Measurements from ENCODE around the gene CACNA2D3.

Gene CACNA2D3

GRCh38 chr3:55000546-55000945 is 878.2 kb downstream of the CACNA2D3 start:
- Histone ChIP-seq H3K4me3 (ENCODE audit: low read length in 2 of 2) (no peak overlapping the region), H3K27ac (ENCODE audit: low read length) (no peak overlapping the region)

GRCh38 chr3:55000953-55001352 is 878.6 kb downstream of the CACNA2D3 start:
- H3K9ac ChIP-seq (ENCODE audit: low read length in 2 of 2): no peak overlapping the region
- no peaks in the 10 kb centered on the region for H3K36me3 ChIP-seq (ENCODE audit: control insufficient read depth in 2 of 2, insufficient read depth in 2 of 2, low read length in 2 of 2)
- H3K9me3 ChIP-seq (ENCODE audit: control insufficient read depth in 2 of 2, low read length in 2 of 2): no peaks in the 10 kb centered on the region
- H3K27ac ChIP-seq (ENCODE audit: low read length): no peak overlapping the region
- no peaks in the 10 kb centered on the region for H3K27me3 ChIP-seq (ENCODE audit: control insufficient read depth in 1 of 2, insufficient read depth in 2 of 2, low read length in 2 of 2)
- no peak overlapping the region for H3K4me3 ChIP-seq (ENCODE audit: low read length in 2 of 2)
- H3K4me1 ChIP-seq (ENCODE audit: control insufficient read depth, insufficient read depth, low read length): no peaks in the 10 kb centered on the region

More at GRCh38 chr3:55000546-55000945, 878.2 kb downstream of the CACNA2D3 start:
- Histone ChIP-seq H3K9me3 (ENCODE audit: control insufficient read depth in 2 of 2, low read length in 2 of 2) (no peaks in the 10 kb centered on the region), H3K27me3 (ENCODE audit: control insufficient read depth in 1 of 2, insufficient read depth in 2 of 2, low read length in 2 of 2) (no peaks in the 10 kb centered on the region), H3K36me3 (ENCODE audit: control insufficient read depth in 2 of 2, insufficient read depth in 2 of 2, low read length in 2 of 2) (no peaks in the 10 kb centered on the region), H3K9ac (ENCODE audit: low read length in 2 of 2) (no peak overlapping the region), H3K4me1 (ENCODE audit: control insufficient read depth, insufficient read depth, low read length) (no peaks in the 10 kb centered on the region)

- no peaks in the 10 kb centered on the region for H3K27me3 ChIP-seq (ENCODE audit: control insufficient read depth in 1 of 2, insufficient read depth in 2 of 2, low read length in 2 of 2)
- no peak overlapping the region for H3K27ac ChIP-seq (ENCODE audit: low read length)
- no peaks in the 10 kb centered on the region for H3K36me3 ChIP-seq (ENCODE audit: control insufficient read depth in 2 of 2, insufficient read depth in 2 of 2, low read length in 2 of 2)
- H3K4me3 ChIP-seq (ENCODE audit: low read length in 2 of 2): no peak overlapping the region
- no peaks in the 10 kb centered on the region for H3K4me1 ChIP-seq (ENCODE audit: control insufficient read depth, insufficient read depth, low read length)
- H3K9me3 ChIP-seq (ENCODE audit: control insufficient read depth in 2 of 2, low read length in 2 of 2): no peaks in the 10 kb centered on the region
- no peak overlapping the region for H3K9ac ChIP-seq (ENCODE audit: low read length in 2 of 2)
Measured at GRCh38 chr3:55002416-55002930, 880.1 kb downstream of the CACNA2D3 start.

GRCh38 chr3:55006244-55006676 is 883.9 kb downstream of the CACNA2D3 start:
- Histone ChIP-seq H3K36me3 (ENCODE audit: control insufficient read depth in 2 of 2, insufficient read depth in 2 of 2, low read length in 2 of 2) (peaks cover 0 to 2% of the 10 kb centered on the region in 2 donors), H3K4me3 (ENCODE audit: low read length in 2 of 2) (no peak overlapping the region), H3K27me3 (ENCODE audit: control insufficient read depth in 1 of 2, insufficient read depth in 2 of 2, low read length in 2 of 2) (no peaks in the 10 kb centered on the region), H3K9me3 (ENCODE audit: control insufficient read depth in 2 of 2, low read length in 2 of 2) (no peaks in the 10 kb centered on the region), H3K4me1 (ENCODE audit: control insufficient read depth, insufficient read depth, low read length) (no peaks in the 10 kb centered on the region), H3K9ac (ENCODE audit: low read length in 2 of 2) (no peak overlapping the region), H3K27ac (ENCODE audit: low read length) (no peak overlapping the region)

DNA sequence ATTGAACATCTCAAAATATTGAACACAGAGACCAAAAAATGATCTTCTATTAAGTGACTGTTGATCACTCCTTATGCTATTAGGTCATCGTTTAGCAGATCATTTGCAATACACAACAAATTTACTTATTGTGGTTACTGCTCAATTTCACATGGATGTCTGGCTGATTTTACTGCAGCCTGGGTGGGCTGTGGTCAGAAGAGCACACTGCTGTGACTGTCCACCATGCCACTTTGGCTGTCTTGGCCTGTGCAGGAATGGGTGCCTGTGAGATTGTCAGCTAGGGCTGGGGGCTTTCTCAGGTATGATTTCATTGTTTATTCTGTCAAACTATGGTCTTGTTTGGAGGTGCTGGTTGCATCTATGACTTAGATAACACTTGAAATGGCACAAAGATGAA is 885.6 kb downstream of the CACNA2D3 start:
- Histone ChIP-seq H3K36me3 (ENCODE audit: control insufficient read depth in 2 of 2, insufficient read depth in 2 of 2, low read length in 2 of 2) (peaks cover 0 to 2% of the 10 kb centered on the region in 2 donors), H3K27me3 (ENCODE audit: control insufficient read depth in 1 of 2, insufficient read depth in 2 of 2, low read length in 2 of 2) (no peaks in the 10 kb centered on the region), H3K27ac (ENCODE audit: low read length) (no peak overlapping the region), H3K4me3 (ENCODE audit: low read length in 2 of 2) (no peak overlapping the region), H3K4me1 (ENCODE audit: control insufficient read depth, insufficient read depth, low read length) (no peaks in the 10 kb centered on the region), H3K9ac (ENCODE audit: low read length in 2 of 2) (no peak overlapping the region), H3K9me3 (ENCODE audit: control insufficient read depth in 2 of 2, low read length in 2 of 2) (no peaks in the 10 kb centered on the region)

DNA sequence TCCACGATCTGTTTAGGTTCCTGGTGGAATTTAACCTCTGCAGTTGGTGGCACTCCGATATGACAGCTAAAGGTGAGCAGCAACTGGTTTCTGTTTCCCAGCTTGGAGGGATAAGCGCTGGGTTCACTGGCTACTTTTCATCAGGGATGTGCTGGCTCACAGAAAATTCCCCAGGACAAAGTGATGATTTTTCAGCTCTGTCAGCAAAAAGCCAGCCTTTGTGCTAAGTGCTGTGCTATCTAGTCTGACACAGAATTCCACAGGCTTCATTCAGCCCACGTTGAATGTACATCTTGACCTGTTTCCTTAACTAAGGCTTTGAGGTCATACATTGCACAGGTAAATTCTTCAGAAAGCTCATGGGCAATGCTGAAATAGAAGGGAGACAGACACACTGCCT is 887.0 kb downstream of the CACNA2D3 start:
- Histone ChIP-seq H3K36me3 (ENCODE audit: control insufficient read depth in 2 of 2, insufficient read depth in 2 of 2, low read length in 2 of 2) (peaks cover 0 to 2% of the 10 kb centered on the region in 2 donors), H3K4me3 (ENCODE audit: low read length in 2 of 2) (no peak overlapping the region), H3K4me1 (ENCODE audit: control insufficient read depth, insufficient read depth, low read length) (no peaks in the 10 kb centered on the region), H3K27me3 (ENCODE audit: control insufficient read depth in 1 of 2, insufficient read depth in 2 of 2, low read length in 2 of 2) (no peaks in the 10 kb centered on the region), H3K27ac (ENCODE audit: low read length) (no peak overlapping the region), H3K9me3 (ENCODE audit: control insufficient read depth in 2 of 2, low read length in 2 of 2) (no peaks in the 10 kb centered on the region), H3K9ac (ENCODE audit: low read length in 2 of 2) (no peak overlapping the region)

- Histone ChIP-seq H3K36me3 (ENCODE audit: control insufficient read depth in 2 of 2, insufficient read depth in 2 of 2, low read length in 2 of 2) (peaks cover 0 to 4% of the 10 kb centered on the region in 2 donors), H3K4me1 (ENCODE audit: control insufficient read depth, insufficient read depth, low read length) (no peaks in the 10 kb centered on the region), H3K27ac (ENCODE audit: low read length) (no peak overlapping the region), H3K9ac (ENCODE audit: low read length in 2 of 2) (no peak overlapping the region), H3K9me3 (ENCODE audit: control insufficient read depth in 2 of 2, low read length in 2 of 2) (no peaks in the 10 kb centered on the region), H3K27me3 (ENCODE audit: control insufficient read depth in 1 of 2, insufficient read depth in 2 of 2, low read length in 2 of 2) (no peaks in the 10 kb centered on the region), H3K4me3 (ENCODE audit: low read length in 2 of 2) (no peak overlapping the region)
Measured at GRCh38 chr3:55012091-55012490, 889.7 kb downstream of the CACNA2D3 start.

- no peak overlapping the region for H3K4me3 ChIP-seq (ENCODE audit: low read length in 2 of 2)
- H3K36me3 ChIP-seq (ENCODE audit: control insufficient read depth in 2 of 2, insufficient read depth in 2 of 2, low read length in 2 of 2): peaks cover 0 to 4% of the 10 kb centered on the region in 2 donors
- H3K9ac ChIP-seq (ENCODE audit: low read length in 2 of 2): no peak overlapping the region
- no peak overlapping the region for H3K27ac ChIP-seq (ENCODE audit: low read length)
- H3K27me3 ChIP-seq (ENCODE audit: control insufficient read depth in 1 of 2, insufficient read depth in 2 of 2, low read length in 2 of 2): no peaks in the 10 kb centered on the region
- no peaks in the 10 kb centered on the region for H3K9me3 ChIP-seq (ENCODE audit: control insufficient read depth in 2 of 2, low read length in 2 of 2)
- H3K4me1 ChIP-seq (ENCODE audit: control insufficient read depth, insufficient read depth, low read length): no peaks in the 10 kb centered on the region
Measured at GRCh38 chr3:55013145-55013925, 891.0 kb downstream of the CACNA2D3 start.

DNA sequence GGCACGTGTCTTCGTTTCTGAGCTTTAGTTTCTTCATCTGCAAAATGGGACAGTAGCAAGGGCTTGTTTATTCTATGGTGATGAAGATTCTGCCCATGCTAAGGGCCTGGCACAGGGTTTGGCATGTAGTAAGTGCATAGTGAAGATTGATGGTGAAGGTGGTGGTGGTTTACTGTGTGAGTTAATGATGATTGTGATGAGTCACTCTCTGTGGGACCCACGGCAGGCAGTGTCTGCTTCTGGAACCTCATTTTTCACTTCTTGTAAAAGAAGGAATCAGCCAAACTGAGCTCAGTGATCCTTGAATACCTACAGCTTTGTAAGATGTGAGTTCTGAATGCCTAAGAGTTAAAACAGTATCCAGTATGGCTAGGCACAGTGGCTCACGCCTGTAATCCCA is 891.7 kb downstream of the CACNA2D3 start:
- no peak overlapping the region for H3K4me3 ChIP-seq (ENCODE audit: low read length in 2 of 2)
- H3K9ac ChIP-seq (ENCODE audit: low read length in 2 of 2): no peak overlapping the region
- peaks cover 0 to 4% of the 10 kb centered on the region in 2 donors for H3K36me3 ChIP-seq (ENCODE audit: control insufficient read depth in 2 of 2, insufficient read depth in 2 of 2, low read length in 2 of 2)
- H3K9me3 ChIP-seq (ENCODE audit: control insufficient read depth in 2 of 2, low read length in 2 of 2): no peaks in the 10 kb centered on the region
- H3K27me3 ChIP-seq (ENCODE audit: control insufficient read depth in 1 of 2, insufficient read depth in 2 of 2, low read length in 2 of 2): no peaks in the 10 kb centered on the region
- no peaks in the 10 kb centered on the region for H3K4me1 ChIP-seq (ENCODE audit: control insufficient read depth, insufficient read depth, low read length)
- H3K27ac ChIP-seq (ENCODE audit: low read length): no peak overlapping the region

- H3K4me1 ChIP-seq (ENCODE audit: control insufficient read depth, insufficient read depth, low read length): no peaks in the 10 kb centered on the region
- no peaks in the 10 kb centered on the region for H3K27me3 ChIP-seq (ENCODE audit: control insufficient read depth in 1 of 2, insufficient read depth in 2 of 2, low read length in 2 of 2)
Measured at GRCh38 chr3:55014906-55015305, 892.6 kb downstream of the CACNA2D3 start.

DNA sequence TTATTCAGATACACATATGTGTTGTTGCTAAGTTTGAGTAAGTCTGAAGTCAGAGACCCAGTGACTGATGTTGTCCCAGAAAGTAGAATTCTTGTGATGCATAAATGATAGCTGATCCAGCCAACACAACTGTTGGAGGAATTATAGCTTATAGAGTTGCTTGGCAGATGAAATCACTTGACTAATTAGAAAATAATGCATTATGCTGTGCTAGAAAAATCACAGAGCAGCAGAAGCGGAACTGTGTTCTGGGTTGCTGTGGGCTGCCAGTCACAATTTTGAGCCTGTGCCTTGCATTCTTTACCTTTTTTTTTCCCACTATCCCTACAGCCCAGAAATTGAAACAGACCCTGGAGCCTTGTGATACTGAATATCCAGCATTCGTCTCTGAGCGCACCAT is 895.5 kb downstream of the CACNA2D3 start:
- no peak overlapping the region for H3K4me3 ChIP-seq (ENCODE audit: low read length in 2 of 2)
- no peaks in the 10 kb centered on the region for H3K4me1 ChIP-seq (ENCODE audit: control insufficient read depth, insufficient read depth, low read length)
- H3K9me3 ChIP-seq (ENCODE audit: control insufficient read depth in 2 of 2, low read length in 2 of 2): no peaks in the 10 kb centered on the region
- no peaks in the 10 kb centered on the region for H3K27me3 ChIP-seq (ENCODE audit: control insufficient read depth in 1 of 2, insufficient read depth in 2 of 2, low read length in 2 of 2)
- H3K27ac ChIP-seq (ENCODE audit: low read length): no peak overlapping the region
- no peak overlapping the region for H3K9ac ChIP-seq (ENCODE audit: low read length in 2 of 2)
- H3K36me3 ChIP-seq (ENCODE audit: control insufficient read depth in 2 of 2, insufficient read depth in 2 of 2, low read length in 2 of 2): peaks cover 0 to 2% of the 10 kb centered on the region in 2 donors

More at GRCh38 chr3:55014906-55015305, 892.6 kb downstream of the CACNA2D3 start:
- no peaks in the 10 kb centered on the region for H3K9me3 ChIP-seq (ENCODE audit: control insufficient read depth in 2 of 2, low read length in 2 of 2)
- no peak overlapping the region for H3K9ac ChIP-seq (ENCODE audit: low read length in 2 of 2)
- H3K27ac ChIP-seq (ENCODE audit: low read length): no peak overlapping the region
- H3K4me3 ChIP-seq (ENCODE audit: low read length in 2 of 2): no peak overlapping the region
- peaks cover 0 to 2% of the 10 kb centered on the region in 2 donors for H3K36me3 ChIP-seq (ENCODE audit: control insufficient read depth in 2 of 2, insufficient read depth in 2 of 2, low read length in 2 of 2)

Data from stomach smooth muscle (tissue), 2 donors.